C4-2B (cell line): ENCODE measurements around the gene WIPF3.

Experiments used
- H3K27ac ChIP-seq: fragments of 450-650 bp; 2 replicates; pipeline ENCODE4 v1.5.1; 2017
- ZFX ChIP-seq: fragments of 450-650 bp; IDR thresholded peaks from 2 replicates; pipeline ENCODE4 v1.6.1; 2017
- TF ChIP-seq, protein P1 (sequence below): fragments of 450-650 bp; conservative IDR thresholded peaks from 2 replicates; pipeline ENCODE4 v1.5.1; 2017; ENCODE audit warnings: mild to moderate bottlenecking

Gene WIPF3

DNA sequence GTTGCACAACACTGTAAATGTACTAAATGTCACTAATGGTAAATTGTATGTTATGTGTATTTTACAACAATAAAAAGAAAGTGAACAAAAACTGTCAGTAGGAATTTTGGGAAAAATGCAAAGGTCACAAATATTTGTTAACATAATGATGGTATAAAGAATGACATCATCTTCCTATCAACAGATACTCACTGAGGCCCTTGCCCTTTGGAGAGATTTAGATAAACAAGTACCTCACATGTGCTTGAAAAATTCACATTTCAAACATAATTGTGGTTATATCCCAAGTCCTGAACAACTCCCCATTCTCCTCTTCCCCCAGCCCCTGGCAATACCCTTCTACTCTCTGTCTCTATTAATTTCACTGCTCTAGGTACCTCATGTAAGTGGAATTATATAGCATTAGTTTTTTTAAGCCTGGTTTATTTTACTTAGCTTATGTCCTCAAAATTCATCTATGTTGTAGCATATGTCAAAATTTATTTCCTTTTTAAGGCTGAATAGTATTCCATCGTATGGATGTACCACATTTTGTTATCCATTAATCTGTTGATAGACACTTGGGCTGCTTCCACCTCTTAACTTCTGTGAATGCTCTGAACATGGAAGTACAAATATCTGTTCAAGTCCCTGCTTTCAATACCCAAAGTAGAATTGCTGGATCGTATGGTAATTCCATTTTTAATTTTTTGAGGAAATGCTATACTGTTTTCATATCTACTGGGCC, 90.5 kb downstream of the WIPF3 start:
- no peak for TF ChIP-seq ZFX
- TF ChIP-seq, protein P1, sequence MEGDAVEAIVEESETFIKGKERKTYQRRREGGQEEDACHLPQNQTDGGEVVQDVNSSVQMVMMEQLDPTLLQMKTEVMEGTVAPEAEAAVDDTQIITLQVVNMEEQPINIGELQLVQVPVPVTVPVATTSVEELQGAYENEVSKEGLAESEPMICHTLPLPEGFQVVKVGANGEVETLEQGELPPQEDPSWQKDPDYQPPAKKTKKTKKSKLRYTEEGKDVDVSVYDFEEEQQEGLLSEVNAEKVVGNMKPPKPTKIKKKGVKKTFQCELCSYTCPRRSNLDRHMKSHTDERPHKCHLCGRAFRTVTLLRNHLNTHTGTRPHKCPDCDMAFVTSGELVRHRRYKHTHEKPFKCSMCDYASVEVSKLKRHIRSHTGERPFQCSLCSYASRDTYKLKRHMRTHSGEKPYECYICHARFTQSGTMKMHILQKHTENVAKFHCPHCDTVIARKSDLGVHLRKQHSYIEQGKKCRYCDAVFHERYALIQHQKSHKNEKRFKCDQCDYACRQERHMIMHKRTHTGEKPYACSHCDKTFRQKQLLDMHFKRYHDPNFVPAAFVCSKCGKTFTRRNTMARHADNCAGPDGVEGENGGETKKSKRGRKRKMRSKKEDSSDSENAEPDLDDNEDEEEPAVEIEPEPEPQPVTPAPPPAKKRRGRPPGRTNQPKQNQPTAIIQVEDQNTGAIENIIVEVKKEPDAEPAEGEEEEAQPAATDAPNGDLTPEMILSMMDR = no peak
- no peak overlapping the region for H3K27ac ChIP-seq

- TF ChIP-seq, protein P1 = no peak
- TF ChIP-seq ZFX = no peak
- H3K27ac ChIP-seq = no peak overlapping the region
Measured at GRCh38 chr7:29898301-29898700, 92.0 kb downstream of the WIPF3 start.

- TF ChIP-seq, protein P1 = no peak
- TF ChIP-seq ZFX = no peak
- no peak overlapping the region for H3K27ac ChIP-seq
Measured at GRCh38 chr7:29900745-29901144, 94.4 kb downstream of the WIPF3 start.

DNA sequence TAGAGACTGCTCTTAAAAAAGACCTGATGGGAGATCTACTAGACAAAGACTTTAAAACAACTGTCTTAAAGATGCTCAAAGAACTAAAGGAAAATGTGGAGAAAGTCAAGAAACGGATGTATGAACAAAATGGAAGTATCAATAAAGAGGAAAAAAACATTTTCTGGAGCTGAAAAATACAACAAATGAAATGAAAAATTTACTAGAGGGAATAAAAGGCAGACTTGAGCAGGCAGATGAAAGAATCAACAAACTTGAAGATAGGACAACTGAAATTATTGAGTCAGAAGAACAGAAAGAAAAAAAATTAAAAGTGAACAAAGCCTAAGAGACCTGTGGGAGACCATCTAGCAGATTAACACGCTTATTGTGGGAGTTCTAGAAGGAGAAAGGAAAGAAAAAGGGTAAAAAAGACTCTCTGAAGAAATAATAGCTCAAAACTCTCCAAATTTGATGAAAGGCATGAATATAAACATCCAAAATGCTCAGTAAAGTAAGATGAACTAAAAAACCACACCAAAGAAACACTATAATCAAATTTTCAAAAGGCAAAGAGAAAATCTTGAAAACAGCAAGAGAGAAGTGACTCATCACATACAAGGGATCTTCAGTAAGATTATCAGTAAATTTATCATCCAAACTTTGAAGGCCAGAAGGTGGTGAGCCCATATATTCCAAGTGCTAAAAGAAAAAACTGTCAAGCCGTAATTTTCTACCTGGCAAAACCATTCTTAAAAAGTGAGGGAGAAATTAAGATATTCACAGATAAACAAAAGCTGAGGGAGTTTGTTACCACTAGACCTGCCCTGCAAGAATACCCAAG, 100.1 kb downstream of the WIPF3 start:
- TF ChIP-seq, protein P1 = no peak
- no peak for TF ChIP-seq ZFX

GRCh38 chr7:29914180-29914579, 107.9 kb downstream of the WIPF3 start:
- TF ChIP-seq, protein P1 = no peak
- TF ChIP-seq ZFX = no peak
- no peak overlapping the region for H3K27ac ChIP-seq

More for the DNA sequence above, 100.1 kb downstream of the WIPF3 start:
- no peak overlapping the region for H3K27ac ChIP-seq

GRCh38 chr7:29915481-29916215, 109.3 kb downstream of the WIPF3 start:
- no peak for TF ChIP-seq ZFX
- TF ChIP-seq, protein P1 = no peak
- no peak overlapping the region for H3K27ac ChIP-seq

DNA sequence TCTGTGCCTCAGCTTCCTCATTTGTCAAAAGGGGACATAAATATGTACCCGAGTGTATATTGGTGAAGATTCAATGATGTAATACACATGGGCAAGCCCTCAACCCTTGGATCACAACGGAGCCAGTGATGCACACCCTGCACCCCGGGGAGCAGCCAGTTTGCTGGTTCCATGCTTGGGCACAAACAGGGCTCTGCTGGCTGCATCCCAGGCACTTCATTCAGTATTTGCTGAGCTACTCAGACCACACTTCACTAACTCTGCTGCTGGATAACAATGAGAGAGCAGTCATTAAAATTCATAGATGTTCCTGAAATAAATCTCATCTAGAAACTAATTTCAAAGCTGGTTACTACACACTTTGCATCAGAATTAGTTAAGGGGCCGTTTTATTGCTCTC, 111.3 kb downstream of the WIPF3 start:
- H3K27ac ChIP-seq = no peak overlapping the region
- TF ChIP-seq, protein P1 = no peak
- TF ChIP-seq ZFX = no peak
